HG03139 (cell line): ENCODE results near the gene MEOX2.

Experiments used
- ATAC-seq: cut with Tn5 transposase; IDR thresholded peaks from one replicate; pipeline ENCODE4 v1.9.1; 2021; ENCODE audit not compliant: unreplicated experiment

The MEOX2 gene

DNA sequence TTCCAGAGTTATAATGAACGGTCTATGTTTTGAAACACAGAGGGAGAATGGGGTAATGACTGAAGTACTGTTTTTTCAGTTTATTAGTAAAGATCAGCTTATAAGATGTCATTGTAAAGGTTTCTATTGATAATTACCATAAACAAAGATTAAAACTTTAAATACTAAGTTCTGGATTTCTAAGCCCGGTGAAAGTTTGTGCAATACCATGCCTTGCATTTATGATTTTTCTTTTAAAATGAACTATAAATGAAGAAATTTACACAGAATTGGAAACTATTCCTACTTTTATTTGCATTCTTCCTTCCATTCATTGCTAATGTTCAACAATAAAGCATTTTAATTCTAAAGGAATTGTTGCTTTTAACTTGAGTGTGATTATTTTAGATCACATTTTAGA is 4.9 kb downstream of the MEOX2 start:
- no peak for ATAC-seq

DNA sequence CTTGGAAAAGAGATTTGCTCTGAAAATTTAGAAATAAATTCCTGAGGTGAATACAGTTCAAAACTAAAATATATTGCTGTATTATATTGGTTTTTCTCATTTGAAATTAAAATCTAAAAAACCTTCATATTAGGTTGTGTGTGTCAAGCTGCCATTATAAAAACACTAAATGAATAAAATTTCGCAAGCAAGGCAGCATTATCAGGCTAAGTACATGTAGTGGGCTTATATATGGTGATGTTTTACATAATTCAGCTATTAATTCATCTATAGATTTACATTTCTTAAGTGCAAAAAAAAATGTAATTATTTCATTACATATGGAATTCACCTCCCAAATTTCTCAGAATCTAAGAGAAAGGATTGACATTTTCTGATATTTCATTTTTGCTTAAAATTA is 5.3 kb downstream of the MEOX2 start:
- ATAC-seq, result no peak

DNA sequence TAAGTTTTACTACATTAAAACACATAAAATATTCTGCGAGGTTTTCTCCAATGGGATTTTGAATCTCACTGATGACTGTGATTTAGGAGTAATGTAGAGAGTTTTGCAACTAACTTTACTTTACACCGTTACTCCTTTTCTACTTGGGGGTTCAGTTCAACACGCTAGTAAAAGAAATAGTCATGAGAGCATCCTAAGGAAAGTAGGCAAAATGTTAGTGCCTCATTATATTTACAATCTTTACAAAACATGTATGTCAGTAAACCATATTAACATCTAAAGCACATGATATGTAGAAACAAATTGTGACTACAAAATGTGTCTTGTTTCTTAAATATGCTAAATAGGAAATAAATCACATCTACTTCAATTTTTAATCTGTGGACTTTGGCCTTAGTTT is 6.0 kb downstream of the MEOX2 start:
- ATAC-seq, result no peak

DNA sequence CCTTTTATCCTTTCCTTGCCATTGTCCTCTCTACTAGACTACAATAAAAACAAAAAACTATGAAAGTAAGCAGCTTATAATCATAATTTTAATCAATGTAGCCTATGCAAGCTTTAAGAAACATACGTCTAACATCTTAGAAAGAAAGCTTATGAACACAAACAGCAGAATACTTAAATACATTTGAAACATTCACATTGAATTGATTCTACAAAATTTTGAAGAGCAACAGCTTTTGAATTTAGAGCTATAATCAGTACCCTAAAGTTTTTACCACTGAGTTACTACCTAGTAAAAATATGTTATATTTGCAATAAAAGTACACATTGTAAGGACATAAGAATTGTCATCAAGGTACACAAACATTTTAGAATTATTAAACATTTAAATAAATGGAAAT is 7.2 kb downstream of the MEOX2 start:
- no peak for ATAC-seq

DNA sequence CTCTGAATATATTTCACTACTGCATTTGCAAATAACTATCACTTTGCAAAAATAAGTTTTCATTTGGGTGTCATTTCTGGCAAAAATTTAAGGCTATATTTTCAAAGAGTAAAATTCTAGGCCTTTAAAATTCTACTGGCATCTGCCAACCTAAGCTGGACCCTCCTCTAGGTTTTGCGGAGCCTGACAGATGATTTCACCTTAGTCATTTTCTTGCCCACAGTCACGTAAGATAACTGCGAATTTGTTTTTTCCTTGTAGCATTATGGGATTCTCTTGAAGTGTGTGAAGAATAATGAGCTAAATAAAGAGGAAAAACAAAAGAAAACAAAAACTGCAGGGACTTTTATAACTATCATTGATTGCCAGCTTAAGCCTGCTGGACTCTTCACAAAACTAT is 7.8 kb downstream of the MEOX2 start:
- no peak for ATAC-seq

DNA sequence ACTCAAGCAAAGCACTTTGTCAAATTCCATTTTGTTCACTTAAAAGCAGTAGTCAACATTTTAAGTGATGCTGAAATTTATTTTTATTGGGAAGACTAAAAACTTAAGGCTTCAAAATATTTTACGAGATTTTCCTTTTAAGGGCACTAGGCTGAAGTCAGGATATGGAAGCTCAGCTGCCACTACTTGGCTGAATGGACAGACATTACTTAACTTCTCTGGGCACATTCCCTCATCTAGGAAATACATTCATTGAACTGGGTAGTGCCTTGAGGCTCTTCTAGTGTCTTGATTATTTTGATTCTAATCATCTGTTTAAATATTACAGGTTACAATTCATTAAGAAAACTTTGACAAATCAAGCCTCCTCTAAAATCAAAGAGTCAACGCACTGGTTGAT is 11.1 kb downstream of the MEOX2 start:
- ATAC-seq, result no peak

DNA sequence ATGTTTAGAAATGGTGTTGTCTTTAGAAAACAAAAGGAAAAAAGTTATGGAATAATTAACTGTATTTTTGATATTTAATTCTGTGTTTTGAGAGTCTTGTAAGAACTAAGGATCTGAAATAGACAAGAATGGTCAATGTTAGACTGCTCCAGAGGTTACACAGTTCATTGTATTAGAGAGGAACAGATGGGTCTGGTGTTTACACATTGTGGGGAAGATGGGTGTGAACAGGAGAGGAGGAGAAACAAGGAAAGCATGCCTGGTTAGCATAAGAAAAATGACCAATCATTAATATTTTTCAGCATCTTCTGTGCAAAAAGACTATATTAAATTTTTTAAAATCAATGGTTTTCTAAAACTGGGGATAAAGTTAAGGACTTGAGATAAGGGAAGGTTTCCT is 11.9 kb downstream of the MEOX2 start:
- no peak for ATAC-seq

DNA sequence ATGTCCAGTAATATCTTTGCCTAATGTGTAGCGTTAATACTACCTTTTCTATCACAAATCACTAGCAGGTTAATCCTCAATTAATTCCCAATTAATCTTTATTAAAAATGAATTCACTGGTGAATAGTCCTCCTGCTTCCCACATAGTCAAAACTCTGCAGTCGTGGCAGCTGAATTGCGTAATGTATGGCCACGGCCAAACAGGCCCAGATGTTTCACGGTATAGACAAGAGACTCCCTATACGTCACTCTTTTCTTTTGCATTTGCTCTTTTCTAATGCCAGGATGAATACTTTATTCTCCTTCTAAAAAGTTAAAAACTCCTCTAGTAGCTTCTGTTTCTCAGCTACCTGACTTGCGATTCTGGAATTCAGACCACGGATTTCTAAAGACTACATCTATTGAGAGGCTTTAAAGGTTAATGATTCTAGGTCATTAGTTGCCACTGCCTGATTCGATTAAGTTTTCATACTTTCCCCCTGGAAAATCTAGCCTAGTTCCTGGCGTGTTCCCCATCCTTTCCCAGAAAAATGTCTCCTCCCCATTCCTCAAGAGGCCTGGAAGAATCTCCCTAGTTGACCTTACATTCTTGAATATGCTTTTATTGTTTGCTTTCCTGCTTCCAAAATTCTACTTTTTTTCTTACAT is 16.9 kb downstream of the MEOX2 start:
- ATAC-seq, result no peak

DNA sequence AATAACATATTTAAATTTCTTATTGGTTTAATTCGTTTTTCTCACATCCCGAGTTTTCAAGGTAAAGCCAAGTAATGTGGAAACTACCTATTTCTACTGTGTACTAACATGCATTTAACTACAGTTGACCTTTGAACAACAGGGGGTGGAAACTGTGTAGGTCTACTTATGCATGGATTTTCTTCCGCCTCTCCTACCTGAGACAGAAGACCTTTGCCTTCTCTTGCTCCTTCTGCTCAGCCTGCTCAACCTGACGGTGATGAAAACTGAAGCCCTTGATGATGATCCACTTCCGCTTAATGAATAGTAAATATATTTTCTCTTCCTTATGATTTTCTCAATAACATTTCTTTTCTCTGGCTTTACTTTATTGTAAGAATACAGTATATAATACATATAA is 18.5 kb downstream of the MEOX2 start:
- ATAC-seq, result no peak

DNA sequence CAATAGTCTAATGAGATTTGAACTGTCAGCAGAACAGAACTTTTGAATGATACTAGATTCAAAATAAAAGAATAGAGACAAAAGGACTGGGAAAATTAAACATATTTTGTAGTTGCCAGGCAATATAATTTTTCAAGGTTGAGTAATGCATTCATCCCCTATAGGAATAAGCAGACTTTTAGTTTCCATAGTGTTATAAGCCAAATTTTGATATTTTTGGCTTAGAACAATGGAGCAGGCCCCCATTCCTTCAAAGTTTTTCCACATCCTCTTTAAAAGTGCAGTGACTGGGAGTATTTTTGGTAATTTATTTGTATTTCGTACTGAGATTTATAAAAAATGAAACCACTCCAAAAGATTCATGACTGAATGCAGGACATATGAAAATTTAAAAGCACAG is 24.0 kb downstream of the MEOX2 start:
- ATAC-seq, result no peak

DNA sequence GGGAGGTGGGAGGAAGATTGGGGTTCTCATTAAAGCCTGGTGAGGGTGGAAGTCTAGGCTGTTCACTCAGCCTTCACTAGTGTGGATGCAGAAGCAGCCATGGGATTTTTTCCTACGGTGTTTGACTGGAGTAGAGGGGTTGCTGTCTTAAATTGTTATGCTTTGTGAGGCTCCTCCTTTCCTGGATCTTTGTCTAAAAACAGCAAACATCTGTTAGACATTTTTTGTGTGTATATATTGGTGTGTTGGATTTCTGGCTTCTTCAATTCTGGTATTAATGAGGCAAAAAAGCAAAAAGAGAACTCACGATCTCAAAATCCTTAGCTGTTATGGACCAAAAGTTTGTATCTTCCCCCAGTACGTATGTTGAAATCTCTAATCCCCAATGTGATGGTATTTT is 28.2 kb downstream of the MEOX2 start:
- no peak for ATAC-seq

DNA sequence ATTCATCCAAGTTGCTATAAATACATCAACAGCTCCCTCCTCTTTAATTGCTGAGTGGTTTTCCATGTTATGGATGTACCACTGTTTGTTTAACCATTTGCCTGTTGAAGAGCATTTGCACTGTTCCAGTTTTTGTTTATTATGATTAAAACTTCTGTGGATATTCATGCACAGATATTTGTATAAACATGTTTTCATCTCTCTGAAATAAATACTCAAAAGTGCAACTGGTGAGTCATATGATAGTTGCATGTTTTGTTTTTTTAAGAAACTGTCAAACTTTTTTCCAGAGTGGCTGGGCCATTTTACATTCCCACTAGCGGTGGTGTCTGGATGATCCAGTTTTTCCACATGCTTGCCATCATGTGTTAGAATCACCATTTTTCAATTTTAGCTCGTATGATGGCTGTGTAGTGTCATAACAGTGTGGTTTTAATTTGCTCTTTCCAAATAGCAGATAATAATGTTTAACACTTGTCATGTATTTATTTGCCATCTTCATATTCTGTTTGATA is 33.6 kb downstream of the MEOX2 start:
- ATAC-seq, result no peak

DNA sequence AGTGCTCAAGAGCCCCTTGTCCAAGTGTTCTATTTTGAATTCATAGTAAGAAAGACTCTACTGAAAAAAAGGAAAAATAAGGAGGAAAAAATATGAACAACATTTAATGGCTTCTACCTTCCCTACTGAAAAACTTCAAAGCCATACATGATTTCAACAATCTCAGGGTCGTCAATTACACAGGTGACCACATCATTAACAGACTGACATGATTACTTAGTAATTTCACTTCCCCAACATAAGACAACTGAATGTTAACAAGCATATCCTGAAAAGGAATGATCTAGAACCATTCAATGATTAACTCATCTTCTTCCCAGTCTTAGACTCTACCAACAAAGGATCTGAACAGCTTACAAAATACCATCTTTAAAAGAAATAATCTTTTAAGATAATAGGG is 34.8 kb downstream of the MEOX2 start:
- ATAC-seq, result no peak

DNA sequence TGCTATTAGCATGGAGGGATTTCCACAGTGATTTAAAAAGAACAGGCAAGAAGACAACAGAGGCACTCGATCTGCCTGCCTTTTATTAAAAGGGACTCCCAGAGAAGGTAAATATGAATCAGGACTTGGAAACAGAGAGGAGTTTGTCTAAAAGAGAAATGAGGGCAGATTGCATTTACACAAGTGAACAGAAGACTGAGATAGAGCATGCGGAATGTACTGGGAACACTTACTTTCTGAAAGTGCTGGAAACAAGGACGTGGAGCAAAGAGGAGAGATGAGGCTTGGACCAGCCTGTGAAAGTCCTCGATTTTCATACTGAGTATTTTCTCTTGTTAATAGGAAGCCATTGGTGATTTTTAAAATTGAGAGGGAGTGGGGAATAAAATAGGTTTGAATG is 35.7 kb downstream of the MEOX2 start:
- ATAC-seq, result no peak

DNA sequence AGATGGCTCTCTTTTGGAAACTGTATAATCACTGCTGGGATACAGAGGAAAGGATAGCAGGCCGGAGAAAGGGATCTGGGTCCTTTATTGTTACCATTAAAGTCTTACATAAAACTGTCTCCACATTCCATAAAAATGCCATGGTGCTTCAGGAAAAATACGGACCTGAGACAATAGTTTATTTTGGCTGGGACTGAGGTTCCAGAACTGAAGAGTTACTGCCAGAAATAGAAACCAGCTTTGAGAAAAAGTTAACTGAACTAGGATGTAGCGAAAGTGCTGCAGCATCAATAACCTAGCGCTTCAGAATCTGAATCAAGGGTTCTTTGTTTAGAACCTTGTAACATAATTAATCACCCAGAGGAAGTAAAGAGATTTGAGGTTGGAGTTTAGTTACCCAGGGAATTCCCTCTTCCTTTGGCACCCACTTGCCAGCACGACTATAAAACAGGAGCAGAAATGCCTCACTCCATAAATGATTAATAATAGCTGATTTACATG is 38.0 kb downstream of the MEOX2 start:
- ATAC-seq, result no peak

DNA sequence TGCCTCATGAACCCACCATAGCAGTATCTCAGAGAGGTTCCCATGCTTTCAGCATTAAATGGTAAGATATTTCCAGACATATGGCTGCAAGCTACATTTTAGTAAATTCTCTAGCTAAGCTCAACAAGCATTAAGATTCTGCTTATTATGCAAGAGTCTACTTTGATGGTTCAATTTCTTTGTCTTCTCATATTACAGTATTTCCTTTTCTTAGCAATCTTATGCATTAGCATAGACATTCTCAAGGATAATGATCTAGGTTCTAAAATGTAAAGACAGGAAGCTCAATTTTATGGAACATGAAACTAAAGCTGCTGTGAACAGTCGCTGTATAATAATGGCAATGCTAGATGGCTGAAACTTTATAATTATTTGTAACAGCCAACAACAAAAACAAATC is 39.2 kb downstream of the MEOX2 start:
- no peak for ATAC-seq

DNA sequence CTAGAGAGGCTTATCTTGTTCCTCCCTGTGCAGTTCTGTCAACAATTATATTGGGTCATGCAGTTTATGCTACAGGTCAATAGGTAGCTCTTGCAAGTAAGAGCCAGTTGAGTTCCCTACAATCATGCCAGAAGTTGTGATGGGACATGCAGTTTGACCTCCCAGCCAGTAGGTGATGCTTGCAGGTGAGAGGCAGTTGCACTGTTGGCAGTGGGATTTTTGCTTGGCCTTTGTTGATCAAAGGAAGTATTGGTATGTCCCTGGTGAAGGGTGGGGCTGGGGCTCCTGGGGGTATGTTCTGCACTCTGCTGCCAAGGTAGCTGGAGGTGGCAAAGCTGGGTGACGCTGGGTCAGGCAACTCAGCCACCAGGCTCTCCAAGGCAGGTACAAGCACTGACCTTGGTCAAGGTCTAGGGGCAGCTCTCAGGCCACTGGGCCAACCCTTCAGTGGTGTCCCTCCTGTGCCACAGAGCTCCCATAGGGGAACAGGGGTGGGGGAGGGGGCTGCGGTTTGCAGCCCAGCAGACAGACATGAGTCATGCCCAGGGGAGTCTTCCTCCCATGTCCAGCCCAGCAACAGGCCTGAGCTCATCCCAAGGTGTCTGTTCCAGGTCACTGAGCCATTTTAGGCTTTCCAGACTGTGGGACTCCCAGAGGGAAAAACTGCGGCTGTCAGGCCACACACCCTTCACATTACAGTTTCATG is 43.3 kb downstream of the MEOX2 start:
- ATAC-seq, result no peak

DNA sequence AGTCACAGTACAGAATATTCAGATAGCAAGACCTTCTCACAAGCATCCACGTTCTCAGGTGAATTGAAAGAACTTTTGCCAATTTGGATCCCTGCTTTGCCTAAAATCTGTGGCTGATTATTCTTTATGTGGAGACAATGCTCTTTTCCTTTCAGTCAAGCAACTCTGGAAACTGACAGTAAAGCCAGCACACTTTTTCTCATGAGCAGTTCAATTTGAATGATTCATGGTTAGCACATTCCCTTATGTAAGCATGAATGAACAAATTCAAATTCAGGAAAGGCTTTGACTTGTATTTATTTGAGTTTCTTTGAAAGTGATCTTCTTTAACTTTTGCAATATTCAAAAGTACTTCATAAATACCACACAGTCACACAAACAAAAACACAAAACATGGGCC is 57.6 kb downstream of the MEOX2 start:
- ATAC-seq, result no peak

DNA sequence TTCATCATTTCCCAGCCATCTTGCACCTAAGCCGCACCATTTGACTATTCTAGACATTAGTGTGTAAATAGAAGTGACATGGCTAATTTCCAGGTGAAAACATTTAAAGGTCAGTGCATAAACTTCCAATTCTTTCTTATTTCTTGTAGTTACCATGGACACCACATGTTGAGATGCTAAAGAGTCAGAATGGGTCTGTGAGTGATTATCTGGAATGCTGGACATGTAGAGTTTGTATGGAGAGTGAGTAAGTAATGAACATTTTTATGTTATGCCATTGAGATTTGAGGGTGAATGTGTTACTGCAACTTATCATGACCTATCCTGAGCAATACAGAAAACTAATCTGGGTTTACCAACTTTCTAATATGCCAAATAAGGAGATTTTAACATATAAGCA is 60.4 kb downstream of the MEOX2 start:
- no peak for ATAC-seq

DNA sequence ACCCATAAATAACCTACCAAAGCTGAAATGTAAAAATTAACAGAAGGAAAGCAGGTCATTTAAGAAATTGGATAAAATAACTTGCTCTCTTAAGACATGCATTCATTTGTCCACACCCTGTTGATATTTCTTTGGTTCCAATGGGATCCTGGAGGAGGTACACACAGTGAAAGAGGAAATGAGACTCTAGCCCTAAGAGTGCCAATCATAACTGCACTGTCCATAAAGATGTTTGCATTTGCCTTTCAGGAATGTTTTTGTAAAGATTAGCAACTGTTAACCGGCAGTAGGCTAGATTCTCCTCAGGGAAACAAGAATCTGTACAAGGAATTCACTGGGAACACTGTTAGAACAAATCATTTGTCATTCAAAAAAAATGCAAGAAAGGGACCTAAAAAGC is 61.0 kb downstream of the MEOX2 start:
- ATAC-seq, result no peak

DNA sequence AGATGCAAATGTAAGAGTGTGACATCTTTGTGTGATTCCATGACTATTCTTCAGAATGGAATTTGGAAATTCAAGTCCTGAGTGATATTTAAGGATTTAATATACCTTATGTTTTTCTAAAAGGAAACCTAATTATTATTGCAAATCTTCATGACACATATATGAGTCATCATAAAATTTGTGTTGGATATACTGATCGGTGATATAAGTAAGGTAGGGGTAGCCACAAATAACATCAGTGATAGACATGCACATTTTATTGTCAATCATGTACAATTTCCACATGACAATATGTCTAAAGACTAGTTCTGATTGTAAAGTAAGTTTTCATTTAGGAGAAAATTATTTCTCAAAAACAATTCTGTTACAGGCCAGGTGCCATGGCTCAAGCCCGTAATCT is 65.0 kb downstream of the MEOX2 start:
- ATAC-seq, result no peak

DNA sequence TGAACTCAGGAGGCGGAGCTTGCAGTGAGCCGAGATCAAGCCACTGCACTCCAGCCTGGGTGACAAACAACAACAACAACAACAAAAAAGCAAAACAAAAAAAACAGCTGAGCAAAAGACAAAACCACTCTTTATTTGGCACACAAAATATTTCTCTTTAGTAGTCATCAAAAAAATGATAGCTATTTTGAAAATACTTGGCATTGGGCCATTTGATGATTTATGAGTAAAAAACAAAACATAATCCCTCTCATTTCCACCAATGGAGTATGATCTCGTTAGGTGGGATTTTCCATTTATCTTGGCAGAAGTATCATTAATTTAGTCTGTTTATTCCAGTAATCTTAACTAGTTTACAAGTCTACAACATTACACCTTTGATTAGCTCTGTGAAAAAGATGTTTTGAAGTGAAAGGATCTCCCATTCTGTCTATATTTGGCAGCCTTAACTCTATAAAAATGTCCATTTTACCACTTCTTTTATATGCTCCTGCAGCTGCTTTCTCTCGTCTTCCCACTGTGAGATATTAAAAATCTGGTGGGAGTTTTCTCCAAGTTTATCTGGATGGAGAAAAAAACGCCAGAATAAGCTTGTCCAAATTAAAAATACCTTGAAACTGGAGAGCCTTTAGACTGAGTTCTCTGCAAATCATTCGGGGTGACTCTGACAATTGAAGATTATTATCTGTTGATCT is 65.8 kb downstream of the MEOX2 start:
- ATAC-seq, result no peak
